Measurements from ENCODE around the gene RBFOX2.
"Not testable (repeated sequence)": the region's sequence is repeated elsewhere in the genome, so short reads cannot be mapped to it uniquely, and the experiment has no call there.

Gene RBFOX2

DNA sequence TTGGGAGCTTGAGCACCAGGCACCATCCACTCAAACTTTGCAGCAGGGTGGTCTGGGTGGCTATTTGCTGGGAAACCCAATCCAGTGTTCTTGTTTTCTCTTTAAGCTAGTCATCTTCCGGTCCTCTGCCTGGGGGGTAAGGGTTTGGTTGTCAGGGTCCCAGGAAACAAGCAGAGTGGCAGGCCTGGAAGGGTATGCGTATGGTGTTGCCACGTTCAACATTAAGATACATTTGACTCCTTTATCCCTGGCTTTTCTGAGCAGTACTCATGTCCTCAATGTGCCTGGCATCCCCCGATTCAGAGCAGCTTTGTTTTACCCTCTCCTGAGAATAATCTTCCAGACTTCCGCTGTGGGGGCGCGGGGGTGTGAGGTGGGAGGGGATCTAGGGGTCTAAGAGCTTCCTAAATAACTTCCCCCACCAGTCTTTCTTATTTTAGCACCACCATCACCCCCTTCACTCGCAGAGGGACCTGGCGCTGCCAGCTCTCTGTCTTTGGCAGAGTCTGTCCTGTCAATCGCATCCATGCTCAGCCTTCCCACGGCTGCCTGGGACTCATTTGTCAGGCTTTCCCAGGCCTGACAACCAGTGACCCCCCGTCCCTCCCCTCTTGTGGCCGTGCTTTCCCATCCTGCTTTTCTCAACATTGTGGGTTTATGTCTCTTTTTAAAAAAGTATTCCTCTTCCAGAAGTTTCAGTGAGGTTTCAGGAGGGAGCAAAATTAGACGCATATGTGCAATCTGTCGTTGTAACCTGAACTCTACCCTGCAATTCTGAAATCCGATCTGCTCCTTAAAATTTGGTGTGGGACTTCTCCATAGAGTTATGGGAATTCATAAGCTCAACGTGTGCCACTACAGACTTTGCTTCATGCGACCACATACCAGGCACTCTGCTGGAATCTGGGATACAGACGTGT is 27.0 kb upstream of the RBFOX2 start:
- ATAC-seq (ENCODE audit: low read depth) = no peak
- H3K27me3 Mint-ChIP-seq = peaks cover 21% of the 10 kb centered on the region
- peaks cover 6% of the 10 kb centered on the region for H3K9me3 Mint-ChIP-seq
- no peaks in the 10 kb centered on the region for H3K4me1 Mint-ChIP-seq
- H3K27ac Mint-ChIP-seq = no peak overlapping the region
- no peaks in the 10 kb centered on the region for H3K36me3 Mint-ChIP-seq
- no peak overlapping the region for H3K4me3 Mint-ChIP-seq
- DNase-seq (ENCODE audit: low spot score in 2 of 2) = no peak

DNA sequence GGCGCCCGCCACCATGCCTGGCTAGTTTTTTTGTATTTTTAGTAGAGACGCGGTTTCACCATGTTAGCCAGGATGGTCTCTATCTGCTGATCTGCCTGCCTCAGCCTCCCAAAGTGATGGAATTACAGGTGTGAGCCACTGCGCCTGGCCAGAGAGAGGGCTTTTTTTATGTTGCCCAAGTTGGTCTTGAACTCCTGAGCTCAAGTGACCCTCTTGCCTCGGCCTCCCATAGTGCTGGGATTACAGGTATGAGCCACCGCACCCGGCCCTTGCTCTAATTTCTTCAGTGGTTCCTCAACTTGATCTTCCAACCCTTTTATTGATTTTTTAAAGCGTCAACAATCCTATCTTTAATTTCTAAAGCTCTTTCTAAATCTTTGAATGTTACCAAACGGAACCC is 25.8 kb upstream of the RBFOX2 start:
- H3K27ac Mint-ChIP-seq; H3K4me3 Mint-ChIP-seq; H3K9me3 Mint-ChIP-seq; ATAC-seq (ENCODE audit: low read depth); H3K4me1 Mint-ChIP-seq; DNase-seq (ENCODE audit: low spot score in 2 of 2); H3K36me3 Mint-ChIP-seq: not testable (repeated sequence)
- H3K27me3 Mint-ChIP-seq = peaks cover 20% of the 10 kb centered on the region

DNA sequence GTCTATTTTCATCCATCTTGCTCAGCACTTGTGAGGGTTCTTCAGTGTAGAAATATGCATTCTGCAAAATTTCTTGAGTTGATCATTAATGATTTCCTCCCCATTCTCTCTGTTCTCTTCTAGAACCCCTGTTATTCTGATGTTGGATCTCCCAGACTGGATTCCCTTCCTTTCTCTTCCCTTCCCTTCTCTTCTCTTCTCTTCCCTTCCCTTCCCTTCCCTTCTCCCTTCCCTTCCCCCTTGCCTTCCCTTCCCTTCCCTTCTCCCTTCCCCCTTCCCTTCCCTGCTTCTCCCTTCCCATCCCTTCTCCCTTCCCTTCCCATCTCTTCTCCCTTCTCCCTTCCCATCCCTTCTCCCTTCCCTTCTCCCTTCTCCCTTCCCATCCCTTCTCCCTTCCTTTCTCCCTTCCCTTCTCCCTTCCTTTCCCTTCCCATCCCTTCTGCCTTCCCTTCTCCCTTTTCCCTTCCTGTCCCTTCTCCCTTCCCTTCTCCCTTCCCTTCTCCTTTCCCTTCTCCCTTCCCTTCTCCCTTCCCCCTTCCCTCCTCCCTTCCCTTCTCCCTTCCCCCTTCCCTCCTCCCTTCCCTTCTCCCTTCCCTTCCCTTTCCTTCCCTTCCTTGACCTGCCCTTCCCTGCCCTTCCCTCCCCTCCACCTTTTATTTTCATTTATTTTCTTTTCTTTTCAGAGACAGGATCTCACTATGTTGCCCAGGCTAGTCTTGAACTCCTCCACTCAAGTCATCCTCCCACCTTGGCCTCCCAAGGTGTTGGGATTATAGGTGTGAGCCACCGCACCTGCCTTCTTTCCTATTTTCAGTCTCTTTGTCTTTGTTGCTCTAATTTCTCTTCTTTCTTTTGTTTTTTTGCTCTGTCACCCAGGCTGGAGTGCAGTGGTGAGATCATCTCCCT is 24.9 kb upstream of the RBFOX2 start:
- no peak overlapping the region for H3K27ac Mint-ChIP-seq
- DNase-seq (ENCODE audit: low spot score in 2 of 2) = no peak
- no peak overlapping the region for H3K4me3 Mint-ChIP-seq
- H3K9me3 Mint-ChIP-seq = peaks cover 6% of the 10 kb centered on the region
- no peaks in the 10 kb centered on the region for H3K4me1 Mint-ChIP-seq
- no peaks in the 10 kb centered on the region for H3K36me3 Mint-ChIP-seq
- ATAC-seq (ENCODE audit: low read depth) = no peak
- H3K27me3 Mint-ChIP-seq = peaks cover 21% of the 10 kb centered on the region

DNA sequence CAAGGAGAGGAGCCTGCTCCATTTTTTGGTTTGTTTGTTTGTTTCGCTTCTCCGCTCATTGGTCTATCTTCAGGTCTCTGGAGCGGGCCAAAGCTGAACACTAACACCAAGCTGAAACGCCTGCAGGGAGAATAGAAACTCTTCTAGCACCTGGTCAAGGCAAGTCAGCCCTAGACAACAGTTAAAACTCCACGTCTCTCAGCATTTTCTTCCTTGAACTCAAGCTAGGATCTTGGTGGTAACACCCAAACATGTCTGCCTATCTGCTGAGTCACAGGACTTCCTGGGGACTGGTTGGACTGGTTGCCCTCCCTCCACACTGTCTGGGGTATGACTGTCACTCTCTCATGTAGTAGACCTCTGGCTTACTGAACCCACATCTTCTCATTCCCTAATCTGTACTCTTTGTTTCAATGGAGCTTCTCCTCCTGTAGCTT is 23.9 kb upstream of the RBFOX2 start:
- H3K27me3 Mint-ChIP-seq = peaks cover 18% of the 10 kb centered on the region
- no peak for ATAC-seq (ENCODE audit: low read depth)
- H3K4me3 Mint-ChIP-seq = no peak overlapping the region
- H3K4me1 Mint-ChIP-seq = no peaks in the 10 kb centered on the region
- no peaks in the 10 kb centered on the region for H3K36me3 Mint-ChIP-seq
- DNase-seq (ENCODE audit: low spot score in 2 of 2) = no peak
- no peak overlapping the region for H3K27ac Mint-ChIP-seq
- peaks cover 4% of the 10 kb centered on the region for H3K9me3 Mint-ChIP-seq

DNA sequence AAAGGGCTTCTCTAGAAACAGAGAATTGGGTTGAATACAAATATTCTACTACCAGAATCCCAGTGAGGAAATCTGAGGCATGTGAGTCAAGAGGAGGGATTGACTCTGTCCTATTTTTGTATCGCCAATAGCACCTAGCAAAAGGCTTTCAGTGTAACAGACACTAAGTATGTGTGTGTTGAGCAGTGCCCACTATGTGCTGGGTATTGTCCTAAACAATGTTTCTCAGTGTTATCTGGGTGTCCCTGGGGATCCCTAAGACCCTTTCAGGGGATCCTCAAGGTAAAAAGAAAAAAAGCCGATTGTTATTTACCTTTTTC is 21.0 kb upstream of the RBFOX2 start:
- DNase-seq (ENCODE audit: low spot score in 2 of 2) (no peak), ATAC-seq (ENCODE audit: low read depth) (no peak)
- Mint-ChIP-seq H3K27me3 (peaks cover 9% of the 10 kb centered on the region), H3K27ac (no peak overlapping the region), H3K4me1 (no peaks in the 10 kb centered on the region), H3K36me3 (no peaks in the 10 kb centered on the region), H3K4me3 (no peak overlapping the region), H3K9me3 (no peaks in the 10 kb centered on the region)

DNA sequence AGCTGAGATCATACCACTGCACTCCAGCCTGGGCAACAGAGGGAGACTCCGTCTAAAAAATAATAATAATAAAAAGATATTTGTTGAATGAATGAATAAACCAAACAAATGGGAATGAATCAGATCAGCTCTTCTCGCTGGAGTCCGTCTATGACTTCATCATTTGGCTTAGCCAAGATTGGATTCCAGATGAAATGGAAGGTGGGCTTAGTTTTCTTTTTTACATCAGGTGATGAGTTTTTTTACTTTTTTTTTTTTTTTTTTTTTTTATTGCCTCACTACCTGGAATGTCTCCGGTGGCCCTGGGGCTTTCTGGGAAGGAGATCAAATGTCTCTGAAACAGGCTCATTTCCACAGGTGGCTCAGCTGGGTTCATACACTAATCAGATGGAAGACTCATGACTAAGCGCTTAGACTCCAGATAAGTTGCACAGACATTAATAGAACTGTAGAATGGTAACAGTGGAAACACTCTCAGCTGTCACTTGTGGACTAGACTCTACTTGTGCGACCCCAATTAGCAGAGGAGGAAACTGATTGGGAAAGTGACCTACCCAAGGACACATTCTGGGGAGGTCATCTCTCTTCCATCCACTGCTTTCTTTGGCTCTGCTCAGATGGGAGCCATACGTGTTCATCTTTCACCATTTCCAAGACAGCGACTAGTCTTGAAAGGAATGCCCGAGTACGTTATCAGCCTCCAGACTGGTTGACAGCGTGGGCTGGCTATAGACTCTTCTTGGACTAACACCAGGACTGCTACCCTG is 20.5 kb upstream of the RBFOX2 start:
- Mint-ChIP-seq H3K4me1 (no peaks in the 10 kb centered on the region), H3K36me3 (no peaks in the 10 kb centered on the region), H3K27ac (no peak overlapping the region), H3K9me3 (no peaks in the 10 kb centered on the region), H3K4me3 (no peak overlapping the region), H3K27me3 (peaks cover 12% of the 10 kb centered on the region)
- ATAC-seq (ENCODE audit: low read depth) = no peak
- no peak for DNase-seq (ENCODE audit: low spot score in 2 of 2)

DNA sequence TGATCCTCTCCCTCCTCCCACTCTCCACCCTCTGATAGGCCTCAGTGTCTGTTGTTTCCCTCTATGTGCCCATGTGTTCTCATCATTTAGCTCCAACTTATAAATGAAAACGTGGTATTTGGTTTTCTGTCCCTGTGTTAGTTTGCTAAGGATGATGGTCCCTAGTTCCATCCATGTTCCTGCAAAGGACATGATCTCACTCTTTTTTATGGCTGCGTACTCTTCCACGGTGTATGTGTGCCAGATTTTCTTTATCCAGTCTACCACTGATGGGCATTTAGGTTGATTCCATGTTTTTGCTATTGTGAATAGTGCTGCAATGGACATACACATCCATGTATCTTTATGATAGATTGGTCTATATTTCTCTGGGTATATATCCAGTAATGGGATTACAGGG is 15.9 kb upstream of the RBFOX2 start:
- not testable (repeated sequence) for H3K4me1 Mint-ChIP-seq; H3K4me3 Mint-ChIP-seq; H3K36me3 Mint-ChIP-seq; H3K9me3 Mint-ChIP-seq; ATAC-seq (ENCODE audit: low read depth); H3K27ac Mint-ChIP-seq; DNase-seq (ENCODE audit: low spot score in 2 of 2)
- peaks cover 17% of the 10 kb centered on the region for H3K27me3 Mint-ChIP-seq

DNA sequence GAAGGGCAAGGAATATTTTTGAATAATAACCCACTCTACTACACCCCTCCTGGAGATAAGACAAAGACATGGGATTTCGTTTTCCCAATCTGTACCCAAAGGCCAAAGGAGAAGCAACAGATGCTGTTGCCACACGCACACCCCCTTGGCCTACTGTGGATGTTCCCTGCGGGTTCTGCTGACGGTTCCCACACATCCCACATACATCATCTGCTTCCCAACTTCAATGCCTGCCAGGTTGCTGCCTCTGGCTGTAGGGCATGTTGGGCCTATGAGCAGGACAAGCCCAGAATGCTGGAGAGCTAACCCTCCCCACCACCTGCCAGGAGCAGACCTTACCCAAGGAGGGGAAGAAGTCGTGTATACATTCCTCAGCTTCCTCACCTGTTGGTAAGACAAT is 13.6 kb upstream of the RBFOX2 start:
- Mint-ChIP-seq H3K9me3 (no peaks in the 10 kb centered on the region), H3K4me3 (no peak overlapping the region), H3K27me3 (peaks cover 21% of the 10 kb centered on the region), H3K36me3 (no peaks in the 10 kb centered on the region), H3K4me1 (no peaks in the 10 kb centered on the region), H3K27ac (no peak overlapping the region)
- DNase-seq (ENCODE audit: low spot score in 2 of 2) (no peak), ATAC-seq (ENCODE audit: low read depth) (no peak)

DNA sequence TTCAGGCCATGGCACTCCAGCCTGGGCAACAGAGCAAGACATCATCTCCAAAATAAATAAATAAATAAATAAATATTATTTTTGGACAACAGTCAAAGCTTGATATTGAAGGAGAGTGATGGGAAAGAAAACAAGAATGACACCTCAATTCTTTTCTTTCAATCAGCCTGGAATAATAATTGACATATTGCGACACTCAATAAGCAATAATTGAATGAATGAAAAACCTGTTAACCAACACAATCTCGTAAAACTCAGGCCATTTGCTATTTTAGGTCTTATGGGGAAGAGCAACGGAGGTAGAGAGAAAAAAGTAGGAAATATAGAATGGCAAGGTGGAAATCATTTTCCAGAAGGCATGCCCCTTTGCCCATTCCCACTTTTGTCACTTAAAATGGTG is 10.5 kb upstream of the RBFOX2 start:
- no peak overlapping the region for H3K27ac Mint-ChIP-seq
- no peak overlapping the region for H3K4me3 Mint-ChIP-seq
- no peak for ATAC-seq (ENCODE audit: low read depth)
- H3K36me3 Mint-ChIP-seq = no peaks in the 10 kb centered on the region
- peaks cover 20% of the 10 kb centered on the region for H3K27me3 Mint-ChIP-seq
- H3K4me1 Mint-ChIP-seq = no peaks in the 10 kb centered on the region
- H3K9me3 Mint-ChIP-seq = no peaks in the 10 kb centered on the region
- DNase-seq (ENCODE audit: low spot score in 2 of 2) = no peak

DNA sequence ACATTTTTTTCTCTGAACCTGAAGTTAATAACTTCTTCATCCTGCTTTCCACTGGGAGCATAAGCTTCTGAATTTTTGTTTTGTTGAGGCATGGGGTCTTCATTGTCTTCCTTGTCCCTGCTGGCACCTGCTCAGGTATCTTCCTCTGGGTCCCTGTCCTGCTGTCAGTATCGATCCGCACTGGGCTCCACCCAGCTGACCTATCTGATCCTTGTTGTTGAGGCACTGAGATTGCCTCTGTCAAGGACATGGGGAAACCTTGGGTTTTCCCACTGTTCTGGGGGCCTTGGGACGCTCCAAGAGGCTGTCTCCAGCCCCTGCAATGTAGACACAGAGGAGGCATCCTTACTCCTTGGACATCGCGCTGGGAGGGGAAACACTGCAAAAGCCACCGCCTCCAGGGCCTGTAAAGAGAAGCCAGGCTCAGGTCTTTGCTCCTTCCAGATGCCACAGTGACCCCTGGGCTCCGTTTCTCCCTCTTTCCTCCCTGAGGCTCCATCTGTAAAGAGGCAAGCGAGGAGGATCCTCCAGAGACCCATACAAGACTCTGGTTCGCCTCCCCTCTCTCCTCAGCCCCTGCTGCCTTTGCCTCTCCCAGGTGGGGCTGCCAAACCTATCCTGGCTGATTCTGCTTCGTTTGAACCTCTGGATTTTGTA is 8.6 kb upstream of the RBFOX2 start:
- Mint-ChIP-seq H3K4me3 (no peak overlapping the region), H3K27ac (no peak overlapping the region), H3K4me1 (no peaks in the 10 kb centered on the region), H3K36me3 (no peaks in the 10 kb centered on the region), H3K27me3 (peaks cover 20% of the 10 kb centered on the region), H3K9me3 (no peaks in the 10 kb centered on the region)
- ATAC-seq (ENCODE audit: low read depth) (no peak), DNase-seq (ENCODE audit: low spot score in 2 of 2) (no peak)

DNA sequence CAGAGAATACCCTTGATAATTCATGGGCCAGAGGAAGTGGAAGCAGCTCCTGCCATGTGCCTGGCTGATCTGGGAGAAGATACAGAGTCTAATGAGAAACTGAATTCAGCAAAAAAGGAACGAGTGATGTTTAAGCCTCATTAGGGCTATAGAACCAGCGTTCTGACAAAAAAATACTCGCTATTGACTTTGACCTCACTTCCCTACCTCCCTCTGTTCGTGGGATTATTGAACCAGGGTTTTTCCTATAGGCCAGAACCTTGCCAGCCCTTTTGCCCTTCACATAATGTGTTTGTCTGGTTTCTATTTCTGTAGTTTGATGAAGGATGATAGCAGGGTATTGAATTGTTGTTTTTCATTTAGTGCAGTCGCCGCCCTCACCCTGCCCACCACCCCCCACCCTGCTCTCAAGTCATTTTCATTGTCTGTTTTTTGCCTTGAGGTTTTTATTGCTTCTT is 7.6 kb upstream of the RBFOX2 start:
- Mint-ChIP-seq H3K27me3 (peaks cover 20% of the 10 kb centered on the region), H3K9me3 (no peaks in the 10 kb centered on the region), H3K4me3 (no peak overlapping the region), H3K27ac (no peak overlapping the region), H3K36me3 (no peaks in the 10 kb centered on the region), H3K4me1 (no peaks in the 10 kb centered on the region)
- ATAC-seq (ENCODE audit: low read depth) = no peak
- DNase-seq (ENCODE audit: low spot score in 2 of 2) = no peak

DNA sequence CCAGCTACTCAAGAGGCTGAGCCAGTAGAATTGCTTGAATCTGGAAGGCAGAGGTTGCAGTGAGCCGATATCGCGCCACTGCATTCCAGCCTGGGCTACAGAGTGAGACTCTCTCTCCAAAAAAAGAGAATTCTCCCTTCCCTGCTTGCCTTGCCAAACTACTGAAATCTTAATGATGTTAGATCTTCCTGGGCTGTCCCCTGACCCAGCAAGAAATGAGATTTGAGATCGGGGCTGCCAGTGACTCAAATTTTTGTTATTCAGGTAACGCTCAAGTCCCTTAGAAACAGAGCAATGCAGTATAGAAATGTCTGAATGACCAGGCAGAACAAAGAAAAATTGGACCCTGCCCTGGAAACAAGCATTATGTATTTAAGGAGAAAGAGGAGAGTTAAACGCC is 4.0 kb upstream of the RBFOX2 start:
- peaks cover 23% of the 10 kb centered on the region for H3K27me3 Mint-ChIP-seq
- ATAC-seq (ENCODE audit: low read depth) = no peak
- DNase-seq (ENCODE audit: low spot score in 2 of 2) = no peak
- H3K36me3 Mint-ChIP-seq = no peaks in the 10 kb centered on the region
- H3K4me1 Mint-ChIP-seq = peaks cover 10% of the 10 kb centered on the region
- H3K27ac Mint-ChIP-seq = no peak overlapping the region
- H3K4me3 Mint-ChIP-seq = no peak overlapping the region
- H3K9me3 Mint-ChIP-seq = no peaks in the 10 kb centered on the region

DNA sequence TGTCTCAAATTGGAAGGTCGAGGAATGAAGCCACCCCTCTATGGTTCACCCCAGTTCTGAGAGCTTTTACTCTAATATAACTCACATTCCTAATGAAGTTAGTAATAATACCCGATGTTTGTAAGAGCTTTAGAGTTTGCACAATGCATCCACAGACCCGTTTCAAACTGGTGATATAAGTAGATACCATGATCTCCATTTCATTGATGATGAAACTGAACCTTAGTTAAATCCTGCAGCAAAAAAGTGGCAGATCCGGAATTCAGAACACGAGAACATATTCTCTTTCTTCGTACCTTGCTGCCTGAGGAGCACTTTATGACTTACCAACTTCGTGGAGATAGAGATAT is 757 bp upstream of the RBFOX2 start:
- no peak overlapping the region for H3K27ac Mint-ChIP-seq
- ATAC-seq (ENCODE audit: low read depth) = no peak

More for the DNA sequence above, 757 bp upstream of the RBFOX2 start:
- Mint-ChIP-seq H3K36me3 (no peaks in the 10 kb centered on the region), H3K9me3 (no peaks in the 10 kb centered on the region), H3K4me1 (peaks cover 12% of the 10 kb centered on the region), H3K27me3 (peaks cover 28% of the 10 kb centered on the region), H3K4me3 (peak overlapping the region; percentile 72)
- DNase-seq (ENCODE audit: low spot score in 2 of 2) = no peak

Measured in memory B cell (primary cell).